Mesendoderm (in vitro differentiated cells): ENCODE data around the gene AKAP11.

Source experiments
- DNase-seq: peaks from one replicate; pipeline ENCODE4 v3.0.0; 2013
- H2AK5ac ChIP-seq: 2 replicates; pipeline ENCODE4 v1.6.1; 2013; ENCODE audit warnings: low read length, inconsistent platforms
- H2BK120ac ChIP-seq: 2 replicates; pipeline ENCODE4 v1.6.1; 2013; ENCODE audit warnings: low read depth, mild to moderate bottlenecking, low read length, moderate library complexity, mixed read lengths
- H2BK15ac ChIP-seq: replicated peaks from 2 replicates; pipeline ENCODE4 v1.6.1; 2013; ENCODE audit warnings: low read depth, mild to moderate bottlenecking, moderate library complexity
- H2BK5ac ChIP-seq: 2 replicates; pipeline ENCODE4 v1.6.1; 2013; ENCODE audit warnings: low read length, inconsistent platforms
- H3K18ac ChIP-seq: 2 replicates; pipeline ENCODE4 v1.6.1; 2013; ENCODE audit warnings: mild to moderate bottlenecking, low read length, mixed read lengths
- H3K23ac ChIP-seq: one replicate; pipeline ENCODE4 v1.6.1; 2013; ENCODE audit warnings: low read length
- H3K27ac ChIP-seq: 2 replicates; pipeline ENCODE4 v1.5.1; 2013; ENCODE audit warnings: low read depth, mild to moderate bottlenecking, inconsistent platforms, low read length, moderate library complexity
- H3K27me3 ChIP-seq: 2 replicates; pipeline ENCODE4 v1.6.1; 2013; ENCODE audit warnings: low read length, control low read depth, mild to moderate bottlenecking, inconsistent platforms; ENCODE audit not compliant: insufficient read depth, poor library complexity
- H3K36me3 ChIP-seq: 2 replicates; pipeline ENCODE4 v1.6.1; 2013; ENCODE audit warnings: low read length, inconsistent platforms; ENCODE audit not compliant: control insufficient read depth, insufficient read depth
- H3K4ac ChIP-seq: one replicate; pipeline ENCODE4 v1.6.1; 2013; ENCODE audit warnings: low read depth, mild to moderate bottlenecking, low read length, moderate library complexity
- H3K4me1 ChIP-seq: 2 replicates; pipeline ENCODE4 v1.6.1; 2013; ENCODE audit warnings: low read depth, low read length, inconsistent platforms; ENCODE audit not compliant: control insufficient read depth
- H3K4me2 ChIP-seq: 2 replicates; pipeline ENCODE4 v1.6.1; 2013; ENCODE audit warnings: low read length
- H3K4me3 ChIP-seq: 2 replicates; pipeline ENCODE4 v1.5.1; 2013; ENCODE audit warnings: mild to moderate bottlenecking, low read length
- H3K56ac ChIP-seq: one replicate; pipeline ENCODE4 v1.6.1; 2013; ENCODE audit warnings: low read length
- H3K79me1 ChIP-seq: 2 replicates; pipeline ENCODE4 v1.6.1; 2013; ENCODE audit warnings: low read length, inconsistent platforms
- H3K79me2 ChIP-seq: 2 replicates; pipeline ENCODE4 v1.6.1; 2013; ENCODE audit warnings: mild to moderate bottlenecking, low read length; ENCODE audit not compliant: control insufficient read depth, insufficient read depth
- H3K9ac ChIP-seq: 2 replicates; pipeline ENCODE4 v1.6.1; 2013; ENCODE audit warnings: low read length, inconsistent platforms
- H4K5ac ChIP-seq: one replicate; pipeline ENCODE4 v1.6.1; 2013; ENCODE audit warnings: low read length
- H4K8ac ChIP-seq: one replicate; pipeline ENCODE4 v1.6.1; 2013; ENCODE audit warnings: low read depth, mild to moderate bottlenecking, control low read depth, low read length, moderate library complexity
- WGBS: extraction: QIAGEN DNeasy Blood & Tissue Kit; methylation state at CpG from one replicate; pipeline ENCODE4 v1.1.7; 2013; ENCODE audit warnings: low lambda C conversion rate, missing lambda C conversion rate; ENCODE audit not compliant: insufficient coverage; ENCODE audit errors: extremely low coverage; 5-methylcytosine and 5-hydroxymethylcytosine counted together

The AKAP11 gene

DNA sequence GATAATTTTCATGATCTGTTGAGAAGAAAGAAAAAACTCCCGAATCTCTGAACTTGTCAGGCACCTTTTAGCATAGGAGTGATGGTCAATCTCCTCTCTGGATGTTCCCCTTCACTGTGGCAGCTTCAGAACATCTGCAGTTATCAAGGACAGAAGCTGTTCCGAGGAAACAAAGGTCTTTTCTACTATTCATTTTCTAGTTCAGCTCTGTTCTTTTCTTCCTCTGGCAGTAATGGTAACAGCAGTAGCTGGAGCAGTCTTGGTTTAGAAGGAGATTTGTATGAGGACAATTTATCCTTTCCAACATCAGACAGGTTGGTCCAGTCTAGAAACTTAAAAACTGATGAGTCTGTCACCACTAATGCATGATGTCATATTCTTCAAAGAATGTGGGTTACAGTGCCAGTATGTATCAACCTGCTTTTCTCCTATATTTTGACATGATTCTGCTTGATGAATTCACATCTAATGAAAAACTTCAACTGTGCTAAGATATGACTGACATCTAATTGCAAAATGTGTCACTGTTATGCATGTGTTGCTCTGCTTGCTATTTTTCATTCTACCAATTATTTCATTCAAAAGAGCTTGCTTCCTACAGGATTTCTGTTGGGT is 41.0 kb downstream of the AKAP11 start:
- Histone ChIP-seq H3K79me1 (no peaks in the 10 kb centered on the region), H3K4me1 (no peaks in the 10 kb centered on the region), H2AK5ac (no peak overlapping the region), H3K23ac (no peak overlapping the region), H3K27ac (no peak overlapping the region), H3K18ac (no peak overlapping the region), H3K36me3 (no peaks in the 10 kb centered on the region), H2BK15ac (no peak overlapping the region), H3K79me2 (no peaks in the 10 kb centered on the region), H4K5ac (no peak overlapping the region), H4K8ac (no peak overlapping the region), H3K56ac (no peak overlapping the region), H3K4me3 (no peak overlapping the region), H3K4ac (no peak overlapping the region), H3K9ac (no peak overlapping the region), H2BK120ac (no peak overlapping the region), H2BK5ac (no peak overlapping the region), H3K4me2 (no peak overlapping the region), H3K27me3 (no peaks in the 10 kb centered on the region)
- no peak for DNase-seq
- WGBS = no CpG with 5 or more reads among the region's 2 CpGs

GRCh38 chr13:42318570-42318969 is 46.6 kb downstream of the AKAP11 start:
- Histone ChIP-seq H3K27me3 (no peaks in the 10 kb centered on the region), H3K23ac (no peak overlapping the region), H2BK15ac (no peak overlapping the region), H2BK5ac (no peak overlapping the region), H2BK120ac (peak overlapping the region; percentile 73), H3K27ac (no peak overlapping the region), H3K4me1 (peaks cover 2% of the 10 kb centered on the region), H3K9ac (no peak overlapping the region), H3K4me3 (no peak overlapping the region), H3K36me3 (no peaks in the 10 kb centered on the region), H3K4ac (no peak overlapping the region), H4K5ac (no peak overlapping the region), H3K56ac (no peak overlapping the region), H4K8ac (no peak overlapping the region), H3K79me2 (no peaks in the 10 kb centered on the region), H3K18ac (peak overlapping the region; percentile 80), H2AK5ac (no peak overlapping the region), H3K79me1 (no peaks in the 10 kb centered on the region), H3K4me2 (no peak overlapping the region)
- DNase-seq = no peak
- 100% methylated on average over 1 of the region's 3 CpGs for WGBS

GRCh38 chr13:42320375-42320787 is 48.4 kb downstream of the AKAP11 start:
- Histone ChIP-seq H3K4me2 (peak overlapping the region; percentile 1), H3K27ac (no peak overlapping the region)

GRCh38 chr13:42322806-42323205 is 50.9 kb downstream of the AKAP11 start:
- H3K4me2 ChIP-seq = no peak overlapping the region
- WGBS = no CpG with 5 or more reads among the region's 2 CpGs
- DNase-seq = no peak
- no peaks in the 10 kb centered on the region for H3K79me1 ChIP-seq
- peaks cover 2% of the 10 kb centered on the region for H3K4me1 ChIP-seq
- no peak overlapping the region for H3K23ac ChIP-seq
- no peaks in the 10 kb centered on the region for H3K27me3 ChIP-seq
- no peak overlapping the region for H3K27ac ChIP-seq
- no peaks in the 10 kb centered on the region for H3K79me2 ChIP-seq
- H3K4me3 ChIP-seq = no peak overlapping the region
- no peak overlapping the region for H3K56ac ChIP-seq
- no peak overlapping the region for H2AK5ac ChIP-seq
- no peak overlapping the region for H3K18ac ChIP-seq
- no peaks in the 10 kb centered on the region for H3K36me3 ChIP-seq
- no peak overlapping the region for H2BK5ac ChIP-seq
- H3K4ac ChIP-seq = no peak overlapping the region
- H2BK120ac ChIP-seq = no peak overlapping the region
- no peak overlapping the region for H3K9ac ChIP-seq
- no peak overlapping the region for H2BK15ac ChIP-seq
- no peak overlapping the region for H4K5ac ChIP-seq
- no peak overlapping the region for H4K8ac ChIP-seq

More at GRCh38 chr13:42320375-42320787, 48.4 kb downstream of the AKAP11 start:
- WGBS = no CpG with 5 or more reads among the region's 4 CpGs
- Histone ChIP-seq H2BK5ac (no peak overlapping the region), H3K4me3 (no peak overlapping the region), H2BK120ac (no peak overlapping the region), H4K5ac (no peak overlapping the region), H2AK5ac (no peak overlapping the region), H3K27me3 (no peaks in the 10 kb centered on the region), H3K79me1 (no peaks in the 10 kb centered on the region), H3K4me1 (peaks cover 2% of the 10 kb centered on the region), H3K56ac (no peak overlapping the region), H3K23ac (no peak overlapping the region), H3K4ac (no peak overlapping the region), H2BK15ac (peak overlapping the region; percentile 8), H3K18ac (peak overlapping the region; percentile 70), H3K9ac (no peak overlapping the region), H3K79me2 (no peaks in the 10 kb centered on the region), H3K36me3 (no peaks in the 10 kb centered on the region), H4K8ac (no peak overlapping the region)
- DNase-seq = peak; percentile 67

- no peaks in the 10 kb centered on the region for H3K79me2 ChIP-seq
- no peak overlapping the region for H2AK5ac ChIP-seq
- H3K4me1 ChIP-seq = no peaks in the 10 kb centered on the region
- H3K23ac ChIP-seq = no peak overlapping the region
- H3K4me2 ChIP-seq = no peak overlapping the region
- no peak for DNase-seq
- H3K56ac ChIP-seq = no peak overlapping the region
- no peak overlapping the region for H2BK5ac ChIP-seq
- no peak overlapping the region for H4K5ac ChIP-seq
- H3K27ac ChIP-seq = no peak overlapping the region
- H3K27me3 ChIP-seq = no peaks in the 10 kb centered on the region
- no peak overlapping the region for H3K4ac ChIP-seq
- no peak overlapping the region for H4K8ac ChIP-seq
- H3K79me1 ChIP-seq = no peaks in the 10 kb centered on the region
- H3K9ac ChIP-seq = no peak overlapping the region
- no peak overlapping the region for H3K4me3 ChIP-seq
- no peak overlapping the region for H3K18ac ChIP-seq
- no peaks in the 10 kb centered on the region for H3K36me3 ChIP-seq
- H2BK120ac ChIP-seq = no peak overlapping the region
- H2BK15ac ChIP-seq = no peak overlapping the region
Observed at GRCh38 chr13:42324704-42325103, 52.8 kb downstream of the AKAP11 start.

GRCh38 chr13:42327725-42328124 is 55.8 kb downstream of the AKAP11 start:
- H3K56ac ChIP-seq = no peak overlapping the region
- H4K5ac ChIP-seq = no peak overlapping the region
- H3K4ac ChIP-seq = no peak overlapping the region
- no peak overlapping the region for H3K18ac ChIP-seq
- no peak overlapping the region for H3K27ac ChIP-seq
- H3K4me2 ChIP-seq = no peak overlapping the region
- no peaks in the 10 kb centered on the region for H3K79me1 ChIP-seq
- no peak overlapping the region for H3K23ac ChIP-seq
- no peak overlapping the region for H2BK120ac ChIP-seq
- no peak overlapping the region for H2BK15ac ChIP-seq
- no peak overlapping the region for H2AK5ac ChIP-seq
- no peak overlapping the region for H3K9ac ChIP-seq
- H3K4me1 ChIP-seq = no peaks in the 10 kb centered on the region
- peak; percentile 27 for DNase-seq
- no peak overlapping the region for H2BK5ac ChIP-seq
- no peaks in the 10 kb centered on the region for H3K79me2 ChIP-seq
- H4K8ac ChIP-seq = no peak overlapping the region
- no peaks in the 10 kb centered on the region for H3K27me3 ChIP-seq
- no peaks in the 10 kb centered on the region for H3K36me3 ChIP-seq
- H3K4me3 ChIP-seq = no peak overlapping the region
